ENCODE data around the gene GYG2.

DNA sequence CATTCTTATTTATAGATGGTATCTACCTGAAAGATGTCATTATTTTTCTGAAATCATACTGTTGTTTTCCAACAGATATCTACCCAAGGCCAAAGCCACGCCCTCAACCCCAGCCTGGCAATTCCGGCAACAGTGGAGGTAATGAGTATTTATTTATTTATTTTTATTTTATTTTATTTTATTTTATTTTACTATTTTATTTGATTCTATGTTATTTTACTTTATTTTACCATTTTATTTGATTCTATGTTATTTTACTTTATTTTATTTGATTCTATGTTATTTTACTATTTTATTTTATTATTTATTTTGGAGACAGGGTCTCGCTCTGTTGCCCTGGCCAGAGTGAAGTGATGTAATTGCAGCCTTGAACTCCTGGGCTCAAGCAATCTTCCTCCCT, 39.2 kb upstream of the GYG2 start:
- TF ChIP-seq, protein P1, sequence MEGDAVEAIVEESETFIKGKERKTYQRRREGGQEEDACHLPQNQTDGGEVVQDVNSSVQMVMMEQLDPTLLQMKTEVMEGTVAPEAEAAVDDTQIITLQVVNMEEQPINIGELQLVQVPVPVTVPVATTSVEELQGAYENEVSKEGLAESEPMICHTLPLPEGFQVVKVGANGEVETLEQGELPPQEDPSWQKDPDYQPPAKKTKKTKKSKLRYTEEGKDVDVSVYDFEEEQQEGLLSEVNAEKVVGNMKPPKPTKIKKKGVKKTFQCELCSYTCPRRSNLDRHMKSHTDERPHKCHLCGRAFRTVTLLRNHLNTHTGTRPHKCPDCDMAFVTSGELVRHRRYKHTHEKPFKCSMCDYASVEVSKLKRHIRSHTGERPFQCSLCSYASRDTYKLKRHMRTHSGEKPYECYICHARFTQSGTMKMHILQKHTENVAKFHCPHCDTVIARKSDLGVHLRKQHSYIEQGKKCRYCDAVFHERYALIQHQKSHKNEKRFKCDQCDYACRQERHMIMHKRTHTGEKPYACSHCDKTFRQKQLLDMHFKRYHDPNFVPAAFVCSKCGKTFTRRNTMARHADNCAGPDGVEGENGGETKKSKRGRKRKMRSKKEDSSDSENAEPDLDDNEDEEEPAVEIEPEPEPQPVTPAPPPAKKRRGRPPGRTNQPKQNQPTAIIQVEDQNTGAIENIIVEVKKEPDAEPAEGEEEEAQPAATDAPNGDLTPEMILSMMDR (IDR thresholded peaks at IDR 0.05; ENCODE audit: low read depth, low read length): no peak
- TF ChIP-seq EZH2phosphoT487 (IDR thresholded peaks at IDR 0.05; ENCODE audit: low read depth): no peak
